Measurements from ENCODE around the gene PRKN.

The PRKN gene

DNA sequence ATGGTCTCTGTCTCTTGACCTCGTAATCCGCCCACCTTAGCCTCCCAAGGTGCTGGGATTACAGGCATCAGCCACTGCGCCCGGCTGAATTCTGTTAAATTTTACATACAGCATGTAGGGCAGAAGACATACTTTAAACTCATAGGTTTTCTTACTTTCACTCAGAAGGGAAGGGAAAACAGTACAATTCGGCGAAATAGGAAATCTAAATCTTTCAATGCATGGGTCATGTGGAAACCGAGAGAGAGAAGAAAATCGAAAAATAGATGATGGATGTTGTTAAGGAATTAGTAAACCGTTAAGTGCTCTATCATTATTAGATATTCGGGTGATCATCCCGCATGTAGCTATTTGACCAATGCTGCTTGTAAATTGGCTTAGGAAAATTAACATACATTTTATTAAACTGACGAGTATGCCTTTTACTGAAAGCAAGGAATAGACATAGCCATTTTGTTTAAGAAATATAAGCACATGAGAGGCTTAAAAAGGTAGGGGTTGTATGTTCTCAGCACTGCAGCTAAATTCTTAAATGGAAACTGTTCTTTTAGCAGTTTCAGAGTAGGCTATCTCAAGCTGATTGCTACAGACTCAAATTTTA lies 1289.0 kb downstream of the PRKN start:
- DNase-seq (ENCODE audit: low read depth, low spot score) = no peak
- no peak overlapping the region for H3K27ac ChIP-seq

- no peak for DNase-seq (ENCODE audit: low read depth, low spot score)
- no peak overlapping the region for H3K27ac ChIP-seq
These were observed 1289.7 kb downstream of the PRKN start for GRCh38 chr6:161437851-161438250.

GRCh38 chr6:161436106-161436876 lies 1291.3 kb downstream of the PRKN start:
- no peak for DNase-seq (ENCODE audit: low read depth, low spot score)
- H3K27ac ChIP-seq = no peak overlapping the region

DNA sequence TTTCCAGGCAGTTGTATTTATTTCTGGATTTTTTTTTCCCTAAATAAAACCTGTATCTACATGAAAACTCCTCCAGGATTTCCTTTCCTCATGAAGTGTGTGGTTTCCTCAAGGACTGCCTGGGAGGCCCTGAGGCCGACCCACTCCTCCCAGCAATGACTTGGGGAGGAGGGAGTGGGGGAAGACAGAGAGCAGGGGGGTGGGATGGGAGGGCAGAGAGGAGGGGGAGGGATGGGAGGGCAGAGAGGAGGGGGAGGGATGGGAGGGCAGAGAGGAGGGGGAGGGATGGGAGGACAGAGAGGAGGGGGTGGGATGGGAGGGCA lies 1291.9 kb downstream of the PRKN start:
- no peak overlapping the region for H3K27ac ChIP-seq
- DNase-seq (ENCODE audit: low read depth, low spot score) = no peak

DNA sequence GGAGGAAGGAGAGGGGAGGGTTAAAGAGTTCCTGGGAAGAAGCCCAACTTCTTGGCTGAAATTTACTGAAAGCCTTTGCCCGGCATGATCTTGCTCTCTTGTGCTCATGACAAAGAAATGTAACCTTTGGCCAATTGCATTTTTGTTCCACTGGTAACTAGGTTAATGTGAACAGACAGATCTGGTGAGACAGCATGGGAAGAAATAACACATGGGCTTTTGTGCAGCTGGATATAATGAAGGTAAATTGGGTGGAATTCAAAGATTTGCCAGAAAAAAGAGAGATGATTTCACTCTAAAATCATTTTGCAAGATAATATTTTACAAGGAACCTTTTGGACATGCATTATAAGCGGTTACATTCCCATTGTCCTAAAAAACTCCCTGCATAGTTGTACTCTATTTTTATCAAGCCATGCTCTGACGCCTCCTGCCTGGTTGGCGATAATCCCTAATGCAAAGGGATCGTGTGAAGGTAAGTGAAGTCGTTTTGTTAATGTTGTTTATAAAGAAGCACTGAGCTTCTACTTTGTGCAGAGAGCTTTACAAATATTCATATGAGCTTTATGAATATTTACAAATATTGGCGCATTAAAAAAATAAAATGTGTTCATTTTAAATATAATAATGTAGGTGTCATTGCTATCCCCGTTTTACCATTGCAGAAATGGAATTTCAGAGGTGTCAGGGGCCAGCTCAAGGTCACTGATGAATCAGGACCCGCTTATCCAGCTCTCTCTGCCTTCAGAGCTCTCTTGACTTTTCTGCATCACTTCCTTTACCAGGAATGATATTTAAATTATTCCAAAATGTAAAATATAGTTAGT lies 1292.4 kb downstream of the PRKN start:
- no peak for DNase-seq (ENCODE audit: low read depth, low spot score)
- no peak overlapping the region for H3K27ac ChIP-seq

GRCh38 chr6:161434350-161434749 lies 1293.2 kb downstream of the PRKN start:
- DNase-seq (ENCODE audit: low read depth, low spot score) = no peak
- no peak overlapping the region for H3K27ac ChIP-seq

DNA sequence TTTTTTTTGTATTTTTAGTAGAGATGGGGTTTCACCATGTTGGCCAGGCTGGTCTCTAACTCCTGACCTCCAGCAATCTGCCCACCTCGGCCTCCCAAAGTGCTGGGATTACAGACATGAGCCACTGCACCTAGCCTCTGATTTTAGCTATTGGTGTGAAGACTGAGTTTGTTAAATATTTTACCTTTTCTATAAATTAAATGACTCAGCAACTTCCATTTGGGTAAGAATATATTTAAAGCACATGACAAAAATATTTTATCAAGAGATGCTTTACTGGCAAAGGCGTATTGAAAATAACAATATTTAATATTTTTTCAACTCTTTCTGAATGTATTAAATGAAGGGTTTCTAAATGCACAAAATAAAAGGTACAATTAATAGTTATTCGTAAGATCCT lies 1295.0 kb downstream of the PRKN start:
- H3K27ac ChIP-seq = no peak overlapping the region
- no peak for DNase-seq (ENCODE audit: low read depth, low spot score)

- DNase-seq (ENCODE audit: low read depth, low spot score) = no peak
- no peak overlapping the region for H3K27ac ChIP-seq
These were observed 1297.6 kb downstream of the PRKN start for GRCh38 chr6:161429921-161430490.

- H3K27ac ChIP-seq = no peak overlapping the region
- no peak for DNase-seq (ENCODE audit: low read depth, low spot score)
These were observed 1303.1 kb downstream of the PRKN start for GRCh38 chr6:161424421-161424820.

- no peak for DNase-seq (ENCODE audit: low read depth, low spot score)
- H3K27ac ChIP-seq = no peak overlapping the region
These were observed 1304.6 kb downstream of the PRKN start for GRCh38 chr6:161422710-161423680.

- DNase-seq (ENCODE audit: low read depth, low spot score) = no peak
- no peak overlapping the region for H3K27ac ChIP-seq
These were observed 1309.1 kb downstream of the PRKN start for GRCh38 chr6:161418463-161418945.

DNA sequence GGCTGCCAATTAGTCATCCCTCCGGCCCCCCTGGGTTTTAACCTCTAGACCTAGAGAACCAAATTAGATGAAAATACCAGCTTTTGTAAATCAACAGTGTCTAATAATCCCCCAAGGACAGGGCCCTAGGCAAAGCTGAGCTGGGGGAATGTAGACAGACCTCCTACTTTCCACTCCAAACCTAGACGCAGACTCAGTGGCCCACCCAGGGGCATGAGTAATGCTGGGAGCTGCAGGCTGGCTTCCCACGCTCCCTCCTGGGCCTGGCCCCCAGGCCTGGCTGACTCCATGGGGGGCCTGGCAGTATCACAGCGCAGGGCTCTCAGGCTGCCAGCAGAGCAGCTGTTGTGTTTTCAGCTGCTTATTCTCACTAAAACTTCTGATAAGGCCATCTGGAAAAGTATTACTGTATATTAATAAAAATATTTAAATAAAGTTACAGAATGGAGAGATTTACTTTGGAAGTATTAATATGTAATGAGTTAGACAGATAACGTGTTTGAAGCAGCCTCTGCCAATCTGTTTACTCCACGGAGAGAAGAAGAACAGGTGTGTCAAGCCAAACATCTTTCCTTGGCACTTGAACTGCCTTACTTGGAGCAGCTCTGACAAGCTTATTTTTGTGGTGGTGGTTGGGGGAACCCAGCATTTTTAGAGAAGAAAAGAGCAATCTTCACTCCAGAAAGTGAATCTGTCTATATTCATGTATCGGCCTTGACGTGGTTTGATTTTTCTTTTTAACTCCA lies 1309.7 kb downstream of the PRKN start:
- no peak for DNase-seq (ENCODE audit: low read depth, low spot score)

DNA sequence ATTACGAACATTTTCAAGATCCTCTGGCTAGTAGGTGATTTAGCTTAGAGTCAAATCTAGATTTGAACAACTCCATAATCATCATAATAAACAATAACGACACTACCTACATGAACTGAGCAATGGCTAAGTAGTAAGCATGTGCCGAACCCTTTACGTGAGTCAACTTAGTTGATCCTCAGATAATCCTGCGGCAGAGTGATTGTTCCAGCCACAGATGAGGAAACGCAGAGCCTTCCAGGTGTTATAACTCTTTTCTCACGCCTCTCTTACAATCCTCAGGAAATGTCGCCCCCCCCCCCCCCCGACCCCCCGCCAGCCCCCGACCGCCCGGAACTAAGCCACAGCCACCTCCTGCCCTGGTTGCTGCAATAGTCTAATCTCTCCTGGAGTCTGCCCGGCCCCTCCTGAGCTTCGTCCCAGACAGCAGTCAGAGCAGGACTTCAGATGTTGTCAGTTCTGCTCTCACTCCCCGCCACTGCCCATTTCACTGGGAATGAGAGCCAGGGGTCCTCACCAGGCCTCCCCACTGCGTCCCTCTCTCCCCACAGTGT lies 1312.2 kb downstream of the PRKN start:
- no peak for DNase-seq (ENCODE audit: low read depth, low spot score)
- H3K27ac ChIP-seq = no peak overlapping the region

More for the DNA sequence above, 1309.7 kb downstream of the PRKN start:
- H3K27ac ChIP-seq = no peak overlapping the region

- DNase-seq (ENCODE audit: low read depth, low spot score) = no peak
- no peak overlapping the region for H3K27ac ChIP-seq
These were observed 1312.9 kb downstream of the PRKN start for GRCh38 chr6:161414707-161415106.

DNA sequence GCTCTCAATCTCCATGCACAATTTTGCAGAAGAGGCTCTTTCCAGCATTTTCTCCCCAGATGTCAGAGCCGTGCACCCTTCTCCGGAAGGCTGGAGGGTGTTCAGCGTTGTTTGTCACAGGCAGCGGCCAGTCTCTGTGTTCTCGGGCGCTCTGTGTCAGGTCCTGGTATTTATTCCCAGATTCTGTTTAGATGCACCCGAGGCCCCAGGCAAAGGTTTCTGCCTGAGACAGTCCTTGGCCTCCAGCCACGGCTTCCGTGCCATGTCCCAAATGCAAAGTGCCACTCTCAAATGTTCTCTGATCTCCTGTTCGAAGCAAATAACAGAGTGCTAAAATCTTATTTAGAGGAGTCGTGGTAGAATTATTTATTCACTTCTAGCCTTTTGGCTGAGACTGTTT lies 1313.4 kb downstream of the PRKN start:
- no peak overlapping the region for H3K27ac ChIP-seq
- no peak for DNase-seq (ENCODE audit: low read depth, low spot score)

GRCh38 chr6:161413355-161413771 lies 1314.2 kb downstream of the PRKN start:
- no peak overlapping the region for H3K27ac ChIP-seq

DNA sequence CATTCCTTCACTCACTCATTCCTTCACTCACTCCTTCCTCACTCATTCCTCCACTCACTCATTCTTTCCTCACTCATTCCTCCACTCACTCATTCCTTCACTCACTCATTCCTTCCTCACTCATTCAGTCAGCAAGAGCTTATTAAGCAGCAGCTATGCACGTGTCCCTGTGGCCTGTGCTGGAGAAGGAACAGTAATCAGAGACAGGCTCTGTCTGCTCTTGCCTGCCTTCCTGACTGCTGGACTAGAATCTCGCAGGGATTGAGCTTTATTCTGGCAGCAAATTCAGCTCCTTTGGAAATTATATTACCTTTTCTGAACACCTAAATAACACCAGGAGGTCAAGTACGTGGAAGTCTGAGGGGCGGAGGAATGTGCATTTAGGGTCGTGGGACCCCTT lies 1314.8 kb downstream of the PRKN start:
- no peak for DNase-seq (ENCODE audit: low read depth, low spot score)
- no peak overlapping the region for H3K27ac ChIP-seq

More at GRCh38 chr6:161413355-161413771, 1314.2 kb downstream of the PRKN start:
- no peak for DNase-seq (ENCODE audit: low read depth, low spot score)

DNA sequence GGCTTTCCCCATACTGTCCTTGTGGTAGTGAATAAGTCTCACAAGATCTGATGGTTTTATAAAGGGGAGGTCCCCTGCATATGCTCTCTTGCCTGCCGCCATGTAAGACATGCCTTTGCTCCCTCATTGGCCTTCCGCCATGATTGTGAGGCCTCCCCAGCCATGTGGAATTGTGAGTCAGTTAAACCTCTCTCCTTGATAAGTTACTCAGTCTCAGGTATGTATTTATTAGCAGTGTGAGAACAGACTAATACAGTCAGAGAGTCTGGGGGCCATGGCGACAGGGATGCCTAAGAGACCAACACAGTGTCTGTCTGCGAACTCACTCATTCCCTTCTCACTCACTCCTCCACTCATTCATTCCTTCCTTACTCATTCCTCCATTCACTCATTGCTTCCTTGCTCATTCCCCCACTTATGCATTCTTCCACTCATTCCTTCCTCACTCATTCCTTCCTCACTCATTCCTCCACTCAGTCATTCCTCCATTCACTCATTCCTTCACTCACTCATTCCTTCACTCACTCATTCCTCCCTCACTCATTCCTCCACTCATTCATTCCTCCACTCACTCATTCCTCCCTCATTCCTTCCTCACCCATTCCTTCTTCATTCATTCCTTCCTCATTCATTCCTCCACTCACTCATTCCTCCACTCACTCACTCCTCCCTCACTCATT lies 1316.2 kb downstream of the PRKN start:
- no peak overlapping the region for H3K27ac ChIP-seq
- no peak for DNase-seq (ENCODE audit: low read depth, low spot score)
